GM23338 (cell line): ENCODE data around the gene SHISAL2A. TPM values are rescaled to one million over a fixed set of nuclear protein-coding genes. Genes with fewer than 3 reads are reported as not detected.

Experiments used
- ATAC-seq: fragments of 200-7000 bp; cut with Tn5 transposase; 3 replicates; pipeline ENCODE4 v1.9.1; 2020
- DNase-seq: peaks from one replicate; pipeline ENCODE4 v3.0.0-alpha.2; 2015; ENCODE audit warnings: low spot score
- H2AFZ ChIP-seq: fragments of 200-600 bp; sonication (generic); 2 replicates; pipeline ENCODE4 v1.8.0; 2016; ENCODE audit warnings: antibody characterized with exemption, mild to moderate bottlenecking, moderate library complexity
- H3F3A ChIP-seq: fragments of 200-600 bp; sonication (generic); replicated peaks from 2 replicates; pipeline ENCODE4 v1.8.0; 2017; ENCODE audit warnings: antibody characterized with exemption, mixed run types, low read depth
- H3K27ac ChIP-seq: fragments of 200-600 bp; sonication (generic); 2 replicates; pipeline ENCODE4 v1.6.1; 2016; ENCODE audit warnings: low read depth
- H3K27me3 ChIP-seq: fragments of 200-600 bp; sonication (generic); 2 replicates; pipeline ENCODE4 v1.8.0; 2016; ENCODE audit warnings: mild to moderate bottlenecking, mixed run types, moderate library complexity; ENCODE audit not compliant: insufficient read depth
- H3K36me3 ChIP-seq: fragments of 200-600 bp; sonication (generic); 2 replicates; pipeline ENCODE4 v1.8.0; 2016; ENCODE audit warnings: mild to moderate bottlenecking; ENCODE audit not compliant: insufficient read depth
- H3K4me1 ChIP-seq: fragments of 200-600 bp; sonication (generic); 2 replicates; pipeline ENCODE4 v1.8.0; 2016; ENCODE audit warnings: mild to moderate bottlenecking, moderate library complexity; ENCODE audit not compliant: insufficient read depth
- H3K4me2 ChIP-seq: fragments of 200-600 bp; sonication (generic); 2 replicates; pipeline ENCODE4 v1.7.1; 2017; ENCODE audit warnings: mixed run types
- H3K4me3 ChIP-seq: fragments of 200-600 bp; sonication (generic); 2 replicates; pipeline ENCODE4 v1.6.1; 2016; ENCODE audit warnings: mixed run types
- H3K79me2 ChIP-seq: fragments of 200-600 bp; sonication (generic); replicated peaks from 2 replicates; pipeline ENCODE4 v1.8.0; 2017; ENCODE audit warnings: mild to moderate bottlenecking; ENCODE audit not compliant: insufficient read depth
- H3K9me2 ChIP-seq: fragments of 200-600 bp; sonication (generic); 2 replicates; pipeline ENCODE4 v1.8.0; 2017; ENCODE audit not compliant: insufficient read depth
- H4K20me1 ChIP-seq: fragments of 200-600 bp; sonication (generic); replicated peaks from 2 replicates; pipeline ENCODE4 v1.8.0; 2017; ENCODE audit warnings: mild to moderate bottlenecking; ENCODE audit not compliant: insufficient read depth
- H3K27ac Mint-ChIP-seq: 2 replicates; pipeline ENCODE4 v1.8.0; 2020; ENCODE audit warnings: inconsistent platforms, mild to moderate bottlenecking, moderate library complexity, mixed read lengths
- H3K27me3 Mint-ChIP-seq: 3 replicates; pipeline ENCODE4 v1.8.0; 2022; ENCODE audit warnings: low read depth, mild to moderate bottlenecking, moderate library complexity, mixed read lengths, inconsistent platforms; ENCODE audit not compliant: insufficient read depth, poor library complexity
- H3K36me3 Mint-ChIP-seq: 3 replicates; pipeline ENCODE4 v1.8.0; 2021; ENCODE audit warnings: low read depth, mild to moderate bottlenecking, inconsistent platforms, moderate library complexity, mixed read lengths
- H3K4me1 Mint-ChIP-seq: 3 replicates; pipeline ENCODE4 v1.8.0; 2020; ENCODE audit warnings: mild to moderate bottlenecking, inconsistent platforms, mixed read lengths
- H3K4me3 Mint-ChIP-seq: 3 replicates; pipeline ENCODE4 v1.8.0; 2021; ENCODE audit warnings: moderate library complexity, mild to moderate bottlenecking, inconsistent platforms, mixed read lengths
- H3K9me3 Mint-ChIP-seq: 3 replicates; pipeline ENCODE4 v1.8.0; 2020; ENCODE audit warnings: moderate library complexity, mild to moderate bottlenecking, inconsistent platforms, mixed read lengths
- CREB1 ChIP-seq: fragments of 250-450 bp; sonication (Bioruptor Pico); IDR thresholded peaks from 2 replicates; pipeline ENCODE4 v1.5.0; 2020; ENCODE audit warnings: low read depth, mild to moderate bottlenecking, moderate library complexity
- CTCF ChIP-seq, 2 experiments: fragments of 200-600 bp in 1 of 2; sonication (generic) in 1 of 2; conservative IDR thresholded peaks; 2 replicates each; pipeline versions ENCODE4 v1.5.1 to v1.6.1; 2016 to 2017; ENCODE audit warnings: antibody characterized with exemption in 2 of 2, low read depth in 2 of 2, mild to moderate bottlenecking in 2 of 2, moderate library complexity in 1 of 2
- ETS1 ChIP-seq: IDR thresholded peaks from 2 replicates; pipeline ENCODE4 v1.6.1; 2016; ENCODE audit warnings: antibody characterized with exemption
- EZH2 ChIP-seq: fragments of 200-600 bp; sonication (generic); IDR thresholded peaks from one replicate; pipeline ENCODE4 v1.8.0; 2017; ENCODE audit warnings: antibody characterized with exemption, mild to moderate bottlenecking, low read depth; ENCODE audit not compliant: unreplicated experiment
- EZH2phosphoT487 ChIP-seq: fragments of 200-600 bp; sonication (generic); IDR thresholded peaks from one replicate; pipeline ENCODE4 v1.8.1; 2018; ENCODE audit warnings: antibody characterized with exemption; ENCODE audit not compliant: unreplicated experiment
- NANOG ChIP-seq: IDR thresholded peaks from 2 replicates; pipeline ENCODE4 v1.6.1; 2016; ENCODE audit warnings: antibody characterized with exemption, borderline replicate concordance
- POLR2AphosphoS5 ChIP-seq: IDR thresholded peaks from 2 replicates; pipeline ENCODE4 v1.6.1; 2016; ENCODE audit warnings: antibody characterized with exemption, low read depth
- REST ChIP-seq: IDR thresholded peaks from one replicate; pipeline ENCODE4 v1.6.1; 2018; ENCODE audit warnings: antibody characterized with exemption; ENCODE audit not compliant: unreplicated experiment
- STAT1 ChIP-seq: IDR thresholded peaks from one replicate; pipeline ENCODE4 v1.6.1; 2016; ENCODE audit warnings: antibody characterized with exemption; ENCODE audit not compliant: unreplicated experiment
- ZNF114 ChIP-seq: fragments of 250-450 bp; sonication (Bioruptor Pico); IDR thresholded peaks from 2 replicates; pipeline ENCODE4 v1.5.0; 2020; ENCODE audit warnings: mild to moderate bottlenecking, moderate library complexity
- ZNF331 ChIP-seq: fragments of 250-450 bp; sonication (Bioruptor Pico); IDR thresholded peaks from 2 replicates; pipeline ENCODE4 v1.5.0; 2020; ENCODE audit warnings: low read depth, mild to moderate bottlenecking, moderate library complexity
- ZNF462 ChIP-seq: fragments of 250-450 bp; sonication (Bioruptor Pico); IDR thresholded peaks from 2 replicates; pipeline ENCODE4 v1.5.0; 2020; ENCODE audit warnings: mild to moderate bottlenecking, moderate library complexity
- polyA plus RNA-seq: library from polyadenylated mRNA; unstranded; fragments of >200 nt; fragmentation: Nextera tagmentation; extraction: Ambion mirVana; gene quantifications from 2 replicates; pipeline ENCODE4 v1.2.1, GENCODE V29; 2016
- total RNA-seq: library from RNA; depleted of rRNA; stranded (reverse); fragments of >200 nt; shearing (Covaris generic); gene quantifications from 2 replicates; pipeline ENCODE4 v1.2.3, GENCODE V29; 2014

Gene SHISAL2A
- total and polyA plus RNA-seq, 2 experiments from 2014 or later = 0.10 to 1.2 TPM

- Histone ChIP-seq H3K4me1 (peaks cover 4% of the 10 kb centered on the region; the same call in 1 of the 2 replicates), H3K4me3 (no peak overlapping the region), H3K36me3 (no peaks in the 10 kb centered on the region), H3F3A (no peaks in the 10 kb centered on the region), H3K79me2 (no peaks in the 10 kb centered on the region), H2AFZ (no peak overlapping the region), H3K9me2 (no peaks in the 10 kb centered on the region), H3K27ac (no peak overlapping the region), H4K20me1 (no peaks in the 10 kb centered on the region), H3K27me3 (no peaks in the 10 kb centered on the region), H3K4me2 (no peak overlapping the region)
- DNase-seq = no peak
- H3K9me3 Mint-ChIP-seq = peaks cover 2% of the 10 kb centered on the region; the same call in 1 of the 3 replicates
- H3K4me3 Mint-ChIP-seq = no peak overlapping the region
- H3K27me3 Mint-ChIP-seq = peaks cover 5% of the 10 kb centered on the region
- no peak overlapping the region for H3K27ac Mint-ChIP-seq
- H3K36me3 Mint-ChIP-seq = no peaks in the 10 kb centered on the region
- TF ChIP-seq ZNF114 = no peak
- no peak for TF ChIP-seq ZNF462
- no peak for TF ChIP-seq NANOG
- TF ChIP-seq CREB1 = no peak
- no peak for TF ChIP-seq CTCF (conservative IDR thresholded peaks at IDR 0.05; ENCODE audit: low read depth in 2 of 2)
- no peak for TF ChIP-seq EZH2phosphoT487
- no peak for TF ChIP-seq REST
- no peak for TF ChIP-seq STAT1
- no peak for TF ChIP-seq ZNF331 (CRISPR knock-in tag)
- TF ChIP-seq ETS1 = no peak
- TF ChIP-seq POLR2AphosphoS5 = no peak
- TF ChIP-seq EZH2 = no peak
- ATAC-seq = no peak
- H3K4me1 Mint-ChIP-seq = peaks cover 16% of the 10 kb centered on the region
Measured at GRCh38 chr1:52615489-52616042, 17.4 kb upstream of the SHISAL2A start.
